DND-41 (cell line): ENCODE data around the gene GPX3.

Source experiments
- EZH2 ChIP-seq: IDR thresholded peaks from 3 replicates; pipeline ENCODE4 v1.6.1; 2012; ENCODE audit warnings: borderline replicate concordance, low read depth, mild to moderate bottlenecking, moderate library complexity, low read length, inconsistent platforms; ENCODE audit not compliant: severe bottlenecking
- TF ChIP-seq, protein P1 (sequence below): IDR thresholded peaks from 2 replicates; pipeline ENCODE4 v1.5.1; 2012; ENCODE audit warnings: borderline replicate concordance, low read length, moderate library complexity, mild to moderate bottlenecking; ENCODE audit not compliant: poor library complexity, severe bottlenecking; ENCODE audit errors: extremely low read depth

- TF ChIP-seq, protein P1, sequence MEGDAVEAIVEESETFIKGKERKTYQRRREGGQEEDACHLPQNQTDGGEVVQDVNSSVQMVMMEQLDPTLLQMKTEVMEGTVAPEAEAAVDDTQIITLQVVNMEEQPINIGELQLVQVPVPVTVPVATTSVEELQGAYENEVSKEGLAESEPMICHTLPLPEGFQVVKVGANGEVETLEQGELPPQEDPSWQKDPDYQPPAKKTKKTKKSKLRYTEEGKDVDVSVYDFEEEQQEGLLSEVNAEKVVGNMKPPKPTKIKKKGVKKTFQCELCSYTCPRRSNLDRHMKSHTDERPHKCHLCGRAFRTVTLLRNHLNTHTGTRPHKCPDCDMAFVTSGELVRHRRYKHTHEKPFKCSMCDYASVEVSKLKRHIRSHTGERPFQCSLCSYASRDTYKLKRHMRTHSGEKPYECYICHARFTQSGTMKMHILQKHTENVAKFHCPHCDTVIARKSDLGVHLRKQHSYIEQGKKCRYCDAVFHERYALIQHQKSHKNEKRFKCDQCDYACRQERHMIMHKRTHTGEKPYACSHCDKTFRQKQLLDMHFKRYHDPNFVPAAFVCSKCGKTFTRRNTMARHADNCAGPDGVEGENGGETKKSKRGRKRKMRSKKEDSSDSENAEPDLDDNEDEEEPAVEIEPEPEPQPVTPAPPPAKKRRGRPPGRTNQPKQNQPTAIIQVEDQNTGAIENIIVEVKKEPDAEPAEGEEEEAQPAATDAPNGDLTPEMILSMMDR: no peak
- TF ChIP-seq EZH2: no peak
These were observed 2.5 kb upstream of the GPX3 start for GRCh38 chr5:151017897-151018296.
